Measurements from ENCODE around the gene GGPS1. TPM values are rescaled to one million over a fixed set of nuclear protein-coding genes. Genes with fewer than 3 reads are reported as not detected.
"Not testable (repeated sequence)": the region's sequence is repeated elsewhere in the genome, so short reads cannot be mapped to it uniquely, and the experiment has no call there.

Gene GGPS1
- total RNA-seq (10 to 100 TPM; 26.5 to 51.7 (median 30.2) TPM), polyA plus RNA-seq (10 to 100 TPM; 61.5 to 70.0 TPM), total RNA-seq (7.5 reads per million, percentile 31 among the genes with 10 or more reads in this experiment)

GRCh38 chr1:235328271-235329138 lies at the start of gene GGPS1:
Gene GGPS1 (plus strand): TSS chr1:235328570. CDS start chr1:235335265, 6,695 bp downstream.
- Histone ChIP-seq H3K27me3 (ENCODE audit: control insufficient read depth in 2 of 2, insufficient read depth in 2 of 2, low read length in 2 of 2) (no peaks in the 10 kb centered on the region), H3K4me3 (ENCODE audit: low read length) (peak within 1 kb of the TSS; percentile 82), H3K36me3 (ENCODE audit: control insufficient read depth in 2 of 3, insufficient read depth in 3 of 3, low read length in 3 of 3) (peaks cover 0 to 14% (median 0%) of the 10 kb centered on the region in 3 experiments), H3K27ac (ENCODE audit: low read depth, low read length) (peak within 1 kb of the TSS; percentile 100), H3K9me3 (ENCODE audit: control insufficient read depth in 2 of 3, low read length in 3 of 3) (peaks cover 0 to 4% (median 0%) of the 10 kb centered on the region in 3 experiments), H3K4me1 (ENCODE audit: control insufficient read depth in 2 of 2, insufficient read depth in 2 of 2, low read length in 2 of 2) (peaks cover 40 to 54% of the 10 kb centered on the region in 2 donors)
- ATAC-seq (peak; percentile 87), DNase-seq (peak; percentile 95 to 99 (median 97))
- Mint-ChIP-seq H3K4me1 (peaks cover 23 to 42% (median 31%) of the 10 kb centered on the region in 7 donors), H3K4me3 (no peak within 1 kb of the TSS), H3K27ac (peak within 1 kb of the TSS in 2 of 9 donors; percentile 91 to 94), H3K36me3 (peaks cover 3 to 17% (median 5%) of the 10 kb centered on the region in 5 donors), H3K9me3 (no peaks in the 10 kb centered on the region), H3K27me3 (no peaks in the 10 kb centered on the region)
- CTCF ChIA-PET, result interaction anchor here (1.5 kb wide), 1 partner anchor 67 kb away, joined by 3 read pairs; no protein-coding TSS in a partner anchor
- intact Hi-C loops (cut with micrococcal nuclease), result loop anchor here (1.0 to 5.0 kb wide), 25 partner anchors 9 to 1469 kb away; partner anchors contain the start of genes B3GALNT2 (in 2 of the 2), COA6 (in 2 of the 2), MTR (in 2 of the 2) and RBM34 (in 2 of the 2)
- POLR2A ChIA-PET, result interaction anchor here (0.6 to 2.7 kb wide), 12 partner anchors 9 to 1468 kb away, joined by 3 to 7 read pairs (median 4); partner anchors contain the start of gene RBM34

- no peak for DNase-seq
- intact Hi-C loops (cut with micrococcal nuclease), result no loop called here
- H3K4me1 ChIP-seq (ENCODE audit: control insufficient read depth in 2 of 2, insufficient read depth in 2 of 2, low read length in 2 of 2), result peaks cover 24 to 33% of the 10 kb centered on the region in 2 donors
These were observed 49.5 kb upstream of the GGPS1 start for GRCh38 chr1:235278915-235279292.

GRCh38 chr1:235279694-235280093 lies 48.7 kb upstream of the GGPS1 start:
- Mint-ChIP-seq H3K4me3 (peak overlapping the region in 2 of 10 donors; percentile 3 to 45), H3K4me1 (peaks cover 37 to 91% (median 74%) of the 10 kb centered on the region in 7 donors), H3K36me3 (peaks cover 0 to 13% (median 5%) of the 10 kb centered on the region in 5 donors), H3K9me3 (peaks cover 0 to 2% (median 0%) of the 10 kb centered on the region in 11 donors), H3K27me3 (no peaks in the 10 kb centered on the region), H3K27ac (peak overlapping the region in 3 of 9 donors; percentile 35 to 45 (median 43))
- Histone ChIP-seq H3K9me3 (ENCODE audit: control insufficient read depth in 2 of 3, low read length in 3 of 3) (no peaks in the 10 kb centered on the region), H3K4me3 (ENCODE audit: low read length) (no peak overlapping the region), H3K4me1 (ENCODE audit: control insufficient read depth in 2 of 2, insufficient read depth in 2 of 2, low read length in 2 of 2) (peaks cover 26 to 30% of the 10 kb centered on the region in 2 donors), H3K27me3 (ENCODE audit: control insufficient read depth in 2 of 2, insufficient read depth in 2 of 2, low read length in 2 of 2) (no peaks in the 10 kb centered on the region), H3K27ac (ENCODE audit: low read depth, low read length) (no peak overlapping the region), H3K36me3 (ENCODE audit: control insufficient read depth in 2 of 3, insufficient read depth in 3 of 3, low read length in 3 of 3) (no peaks in the 10 kb centered on the region)
- intact Hi-C loops (cut with micrococcal nuclease), result no loop called here
- ChIA-PET POLR2A (interaction anchor here (0.6 to 1.1 kb wide), 2 partner anchors 14 to 50 kb away, joined by 5 read pairs; no protein-coding TSS in a partner anchor), CTCF (no interaction called here)
- DNase-seq (no peak), ATAC-seq (no peak)

More at GRCh38 chr1:235278915-235279292, 49.5 kb upstream of the GGPS1 start:
- no peaks in the 10 kb centered on the region for H3K36me3 ChIP-seq (ENCODE audit: control insufficient read depth in 2 of 3, insufficient read depth in 3 of 3, low read length in 3 of 3)
- Mint-ChIP-seq H3K9me3 (peaks cover 0 to 2% (median 0%) of the 10 kb centered on the region in 11 donors), H3K27me3 (no peaks in the 10 kb centered on the region), H3K4me3 (peak overlapping the region in 1 of 10 donors; percentile 45), H3K36me3 (peaks cover 0 to 13% (median 5%) of the 10 kb centered on the region in 5 donors), H3K4me1 (peaks cover 34 to 86% (median 71%) of the 10 kb centered on the region in 7 donors), H3K27ac (peak overlapping the region in 5 of 9 donors; percentile 28 to 72 (median 52))
- no peak overlapping the region for H3K27ac ChIP-seq (ENCODE audit: low read depth, low read length)
- ChIA-PET CTCF (no interaction called here), POLR2A (interaction anchor here (1.1 kb wide), 1 partner anchor 51 kb away, joined by 5 read pairs; no protein-coding TSS in a partner anchor)
- ATAC-seq, result no peak
- H3K9me3 ChIP-seq (ENCODE audit: control insufficient read depth in 2 of 3, low read length in 3 of 3), result no peaks in the 10 kb centered on the region
- H3K4me3 ChIP-seq (ENCODE audit: low read length), result no peak overlapping the region
- H3K27me3 ChIP-seq (ENCODE audit: control insufficient read depth in 2 of 2, insufficient read depth in 2 of 2, low read length in 2 of 2), result no peaks in the 10 kb centered on the region

- intact Hi-C loops (cut with micrococcal nuclease), result no loop called here
- Mint-ChIP-seq H3K4me3 (peak overlapping the region in 5 of 10 donors; percentile 3 to 45 (median 26)), H3K4me1 (peaks cover 32 to 88% (median 71%) of the 10 kb centered on the region in 7 donors), H3K36me3 (peaks cover 0 to 13% (median 8%) of the 10 kb centered on the region in 5 donors), H3K27me3 (no peaks in the 10 kb centered on the region), H3K27ac (peak overlapping the region in 2 of 9 donors; percentile 45 to 79), H3K9me3 (peaks cover 0 to 2% (median 0%) of the 10 kb centered on the region in 11 donors)
- Histone ChIP-seq H3K36me3 (ENCODE audit: control insufficient read depth in 2 of 3, insufficient read depth in 3 of 3, low read length in 3 of 3) (no peaks in the 10 kb centered on the region), H3K9me3 (ENCODE audit: control insufficient read depth in 2 of 3, low read length in 3 of 3) (no peaks in the 10 kb centered on the region), H3K27ac (ENCODE audit: low read depth, low read length) (no peak overlapping the region), H3K4me1 (ENCODE audit: control insufficient read depth in 2 of 2, insufficient read depth in 2 of 2, low read length in 2 of 2) (peaks cover 26% of the 10 kb centered on the region in 2 donors), H3K27me3 (ENCODE audit: control insufficient read depth in 2 of 2, insufficient read depth in 2 of 2, low read length in 2 of 2) (no peaks in the 10 kb centered on the region), H3K4me3 (ENCODE audit: low read length) (no peak overlapping the region)
- CTCF ChIA-PET, result no interaction called here
- ATAC-seq (no peak), DNase-seq (no peak)
- POLR2A ChIA-PET, result no interaction called here
These were observed 47.9 kb upstream of the GGPS1 start for GRCh38 chr1:235280467-235280866.

GRCh38 chr1:235283636-235284035 lies 44.7 kb upstream of the GGPS1 start:
- H3K4me1 ChIP-seq (ENCODE audit: control insufficient read depth in 2 of 2, insufficient read depth in 2 of 2, low read length in 2 of 2), result peaks cover 36 to 40% of the 10 kb centered on the region in 2 donors
- DNase-seq; H3K36me3 Mint-ChIP-seq; H3K36me3 ChIP-seq (ENCODE audit: control insufficient read depth in 2 of 3, insufficient read depth in 3 of 3, low read length in 3 of 3); ATAC-seq; H3K27ac ChIP-seq (ENCODE audit: low read depth, low read length); intact Hi-C loops (cut with micrococcal nuclease); H3K27ac Mint-ChIP-seq; H3K4me3 Mint-ChIP-seq; H3K27me3 ChIP-seq (ENCODE audit: control insufficient read depth in 2 of 2, insufficient read depth in 2 of 2, low read length in 2 of 2); CTCF ChIA-PET; H3K4me3 ChIP-seq (ENCODE audit: low read length); H3K9me3 ChIP-seq (ENCODE audit: control insufficient read depth in 2 of 3, low read length in 3 of 3); H3K27me3 Mint-ChIP-seq; H3K9me3 Mint-ChIP-seq: not testable (repeated sequence)
- H3K4me1 Mint-ChIP-seq, result peaks cover 37 to 91% (median 74%) of the 10 kb centered on the region in 7 donors
- POLR2A ChIA-PET, result interaction anchor here (0.8 to 1.6 kb wide), 2 partner anchors 10 to 12 kb away, joined by 3 to 5 read pairs; no protein-coding TSS in a partner anchor

- Histone ChIP-seq H3K4me1 (ENCODE audit: control insufficient read depth in 2 of 2, insufficient read depth in 2 of 2, low read length in 2 of 2) (peaks cover 38 to 40% of the 10 kb centered on the region in 2 donors), H3K9me3 (ENCODE audit: control insufficient read depth in 2 of 3, low read length in 3 of 3) (no peaks in the 10 kb centered on the region), H3K27me3 (ENCODE audit: control insufficient read depth in 2 of 2, insufficient read depth in 2 of 2, low read length in 2 of 2) (no peaks in the 10 kb centered on the region), H3K36me3 (ENCODE audit: control insufficient read depth in 2 of 3, insufficient read depth in 3 of 3, low read length in 3 of 3) (no peaks in the 10 kb centered on the region), H3K4me3 (ENCODE audit: low read length) (no peak overlapping the region), H3K27ac (ENCODE audit: low read depth, low read length) (no peak overlapping the region)
- Mint-ChIP-seq H3K4me1 (peaks cover 41 to 91% (median 72%) of the 10 kb centered on the region in 7 donors), H3K27ac (no peak overlapping the region), H3K36me3 (peaks cover 0 to 10% (median 5%) of the 10 kb centered on the region in 5 donors), H3K27me3 (no peaks in the 10 kb centered on the region), H3K4me3 (peak overlapping the region in 1 of 10 donors; percentile 25), H3K9me3 (no peaks in the 10 kb centered on the region)
- ATAC-seq, result no peak
- DNase-seq, result no peak
- POLR2A ChIA-PET, result interaction anchor here (1.6 kb wide), 1 partner anchor 13 kb away, joined by 5 read pairs; no protein-coding TSS in a partner anchor
- CTCF ChIA-PET, result no interaction called here
- intact Hi-C loops (cut with micrococcal nuclease), result no loop called here
These were observed 44.1 kb upstream of the GGPS1 start for GRCh38 chr1:235284231-235284769.
